SIG-M5 (cell line): Measurements from ENCODE around the gene HARBI1.

Experiments used
- DNase-seq: peaks from one replicate; lab custom pipeline; 2025; lab: John Stamatoyannopoulos, UW

The HARBI1 gene

DNA sequence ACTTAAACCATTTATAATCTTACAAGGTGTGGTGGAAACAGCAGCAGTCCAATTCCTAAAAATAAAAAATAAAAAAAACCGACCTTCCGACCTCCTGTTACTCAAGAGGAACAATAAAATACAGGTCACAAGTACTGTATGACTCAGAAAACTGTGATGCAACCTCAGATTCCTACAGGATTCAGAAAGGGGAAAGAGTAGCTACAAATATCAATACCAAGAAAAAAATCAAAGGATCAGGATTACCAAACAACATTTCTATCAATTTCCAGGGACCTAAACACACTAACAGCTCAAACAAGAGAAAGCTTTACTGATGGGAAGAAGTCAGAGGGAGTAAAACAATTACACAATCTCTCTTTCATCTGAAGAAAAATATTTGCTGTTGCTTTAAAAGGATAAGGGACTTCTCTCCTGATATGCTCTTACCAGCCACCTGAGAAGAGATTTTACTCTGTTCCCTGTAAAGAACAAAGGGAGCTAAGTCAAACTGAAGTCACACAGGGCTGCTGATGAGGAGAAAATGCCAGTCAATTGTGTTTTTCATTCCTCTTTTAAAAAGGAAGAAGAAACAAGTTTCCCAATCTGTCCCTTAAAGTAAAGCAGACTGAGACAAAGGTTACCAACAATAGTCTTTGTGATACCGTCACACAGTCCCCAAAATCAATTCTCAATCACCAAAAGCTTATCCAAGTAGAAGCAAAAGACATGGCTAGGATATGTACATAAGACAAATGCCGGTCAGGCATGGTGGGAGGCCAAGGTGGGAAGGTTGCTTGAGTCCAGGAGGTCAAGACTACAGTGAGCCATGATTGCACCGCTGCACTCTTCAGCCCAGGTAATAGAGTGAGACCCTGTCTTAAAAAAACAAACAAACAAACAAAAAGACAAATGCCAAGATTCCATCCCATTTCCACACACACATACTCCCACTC is 62.5 kb downstream of the HARBI1 start:
- no peak for DNase-seq

DNA sequence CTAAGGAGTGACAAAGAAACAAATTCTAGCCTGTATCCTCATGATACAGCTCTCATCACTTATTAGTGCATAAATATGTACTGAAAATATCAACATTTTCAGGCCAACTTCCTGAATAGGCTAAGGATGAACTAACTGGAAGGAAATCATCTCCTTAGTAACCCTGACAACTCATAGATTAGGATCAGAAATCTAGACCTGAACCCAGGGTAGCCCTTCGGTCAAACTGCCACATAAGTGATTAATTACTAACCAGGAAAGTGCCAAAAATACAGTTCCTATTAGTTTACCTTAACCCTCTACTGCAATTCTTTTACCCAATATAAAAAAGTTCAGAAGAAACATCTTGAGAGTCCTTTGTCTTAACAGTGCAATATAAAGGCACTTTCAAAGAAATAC is 63.2 kb downstream of the HARBI1 start:
- no peak for DNase-seq
